ENCODE measurements around the gene CDC42SE2.
A peak's percentile ranks its signal among the peaks of the same experiment; 100 is the strongest.
"Not testable (repeated sequence)": the region's sequence is repeated elsewhere in the genome, so short reads cannot be mapped to it uniquely, and the experiment has no call there.

CDC42SE2 gene

DNA sequence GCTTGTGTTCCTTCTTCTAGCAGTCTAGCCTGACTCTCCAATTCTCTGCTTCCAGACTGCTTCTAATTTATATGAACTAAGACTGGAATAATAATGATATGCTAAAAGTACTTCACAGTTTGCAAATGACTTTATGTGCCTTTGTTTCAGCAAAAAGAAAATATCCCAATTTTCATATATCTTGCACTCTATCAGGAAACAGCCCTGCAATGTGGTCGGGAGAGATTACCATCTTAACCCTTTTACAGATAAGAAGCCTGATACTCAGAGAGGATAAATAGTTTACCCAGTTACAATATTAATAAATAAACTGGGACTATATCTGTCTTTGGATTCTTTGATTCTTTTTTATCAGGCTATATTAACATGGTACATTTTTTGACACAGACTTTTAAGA, 126.0 kb downstream of the CDC42SE2 start:
- DNase-seq (ENCODE audit: low read depth) = no peak

DNA sequence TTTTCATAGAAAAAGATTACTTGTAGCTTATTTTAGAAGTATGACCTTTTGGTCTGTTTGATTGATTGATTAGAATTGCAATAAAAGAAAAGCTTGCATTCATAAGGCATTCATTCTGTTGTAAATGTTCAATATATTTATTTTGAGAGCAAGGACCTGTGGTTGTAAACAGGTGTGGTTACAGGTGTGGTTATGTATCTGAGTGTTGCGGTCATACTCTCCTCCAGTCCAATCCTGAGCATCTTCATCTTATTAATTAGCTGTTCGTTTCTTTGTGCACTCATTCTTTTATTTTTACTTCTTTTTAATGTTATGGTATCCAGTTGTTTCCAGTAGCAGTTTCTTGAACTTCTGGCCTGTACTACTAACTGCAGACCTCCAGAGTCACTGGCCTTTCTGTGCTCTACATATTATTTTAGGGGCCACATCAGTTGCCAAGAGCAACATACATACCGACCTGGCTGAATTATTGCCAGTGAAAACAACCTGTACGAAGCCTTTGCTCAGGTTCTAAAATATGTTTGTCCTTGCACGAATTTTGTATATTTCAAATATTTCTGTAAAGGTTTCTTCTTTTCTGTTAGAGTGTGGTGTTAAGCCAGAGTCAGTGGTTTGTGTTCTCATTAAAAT, 128.7 kb downstream of the CDC42SE2 start:
- no peak for DNase-seq (ENCODE audit: low read depth)

DNA sequence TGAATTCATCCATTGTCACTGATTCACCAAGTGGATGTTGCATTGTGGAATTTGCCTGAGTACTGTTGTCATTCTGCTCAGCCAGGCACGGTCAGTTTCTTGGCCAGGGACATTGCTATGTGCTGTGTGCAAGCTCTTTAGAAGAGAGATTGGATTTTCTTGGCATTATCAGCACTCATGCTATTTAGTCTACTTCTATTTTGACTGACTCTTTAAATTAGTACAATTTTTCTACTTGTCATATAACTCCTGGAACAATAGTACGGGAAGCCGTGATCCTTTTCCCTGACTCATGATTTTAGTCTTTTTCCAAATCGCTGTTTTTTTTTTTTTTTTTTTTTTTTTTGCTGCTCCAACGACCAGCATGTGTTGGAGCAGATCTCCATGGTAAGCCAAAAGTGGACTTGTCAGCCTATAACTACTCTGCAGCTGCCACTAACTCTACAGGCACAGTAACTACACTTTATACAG, 129.7 kb downstream of the CDC42SE2 start:
- DNase-seq (ENCODE audit: low read depth) = no peak

DNA sequence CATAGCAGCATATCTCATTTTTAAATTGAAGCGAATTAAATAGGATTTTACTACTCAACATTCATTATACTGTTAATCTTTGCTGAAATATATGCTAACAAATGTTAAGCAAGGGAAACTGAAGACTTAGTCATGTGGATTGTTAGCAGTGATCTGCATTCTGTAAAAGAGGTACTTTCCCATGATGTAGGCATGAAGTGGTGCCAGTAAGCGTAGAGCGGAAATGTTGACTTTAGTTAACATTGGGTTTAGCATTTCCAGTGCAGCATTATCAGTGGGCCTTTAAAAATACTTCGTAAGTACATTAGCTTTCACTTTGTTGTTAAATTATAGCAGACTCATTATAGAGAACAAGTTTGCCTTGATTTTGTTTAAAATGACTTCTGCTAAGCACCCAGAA, 130.3 kb downstream of the CDC42SE2 start:
- no peak for DNase-seq (ENCODE audit: low read depth)

DNA sequence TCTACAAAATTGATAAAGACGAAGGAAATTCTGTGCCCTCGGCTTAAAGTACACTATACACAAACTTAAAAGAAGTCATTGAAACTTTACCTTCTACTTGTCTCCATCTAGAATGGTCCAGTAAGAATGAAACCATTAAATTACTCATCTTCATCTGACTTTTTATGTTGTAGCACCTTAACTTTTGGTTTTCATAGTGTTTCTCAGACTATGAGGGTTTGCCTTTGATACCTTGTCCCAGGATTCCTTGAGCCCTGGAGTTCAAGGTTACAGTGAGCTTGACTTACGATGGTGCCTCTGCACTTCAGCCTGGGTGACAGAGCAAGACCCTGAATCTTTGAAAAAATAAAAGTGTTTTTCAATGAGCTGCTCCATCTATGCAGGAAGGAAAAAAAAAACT, 132.2 kb downstream of the CDC42SE2 start:
- no peak for DNase-seq (ENCODE audit: low read depth)

DNA sequence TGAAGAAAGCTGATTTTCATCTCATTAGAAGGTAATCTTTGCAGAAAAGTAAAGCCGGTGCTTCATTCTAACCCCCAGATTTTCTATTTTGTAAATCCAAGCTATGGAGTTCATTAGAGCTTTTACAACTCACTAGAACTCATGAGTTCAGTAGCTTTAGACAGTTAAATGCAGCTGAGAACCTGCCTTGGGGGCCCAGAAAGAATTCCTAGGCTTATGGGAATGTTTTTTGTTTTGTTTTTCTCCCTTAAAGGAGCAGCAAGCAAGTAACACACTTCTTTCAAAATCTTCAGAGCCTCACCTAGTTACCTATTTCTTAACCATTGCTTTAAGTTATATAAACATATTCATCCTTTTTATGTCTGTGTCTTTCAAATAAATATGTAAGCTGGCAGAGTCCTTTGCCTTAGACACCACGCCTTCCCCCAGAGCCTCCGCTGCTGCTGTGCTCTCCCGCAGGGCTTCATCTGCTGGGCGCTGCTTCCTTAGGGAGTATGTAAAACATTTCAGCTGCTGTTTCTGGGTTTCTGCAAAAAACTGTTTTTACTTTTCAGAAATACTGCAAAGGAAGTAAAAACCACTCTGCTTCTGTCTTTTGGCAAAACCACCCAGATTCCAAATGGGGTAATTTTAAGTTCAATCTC, 132.9 kb downstream of the CDC42SE2 start:
- no peak for DNase-seq (ENCODE audit: low read depth)

DNA sequence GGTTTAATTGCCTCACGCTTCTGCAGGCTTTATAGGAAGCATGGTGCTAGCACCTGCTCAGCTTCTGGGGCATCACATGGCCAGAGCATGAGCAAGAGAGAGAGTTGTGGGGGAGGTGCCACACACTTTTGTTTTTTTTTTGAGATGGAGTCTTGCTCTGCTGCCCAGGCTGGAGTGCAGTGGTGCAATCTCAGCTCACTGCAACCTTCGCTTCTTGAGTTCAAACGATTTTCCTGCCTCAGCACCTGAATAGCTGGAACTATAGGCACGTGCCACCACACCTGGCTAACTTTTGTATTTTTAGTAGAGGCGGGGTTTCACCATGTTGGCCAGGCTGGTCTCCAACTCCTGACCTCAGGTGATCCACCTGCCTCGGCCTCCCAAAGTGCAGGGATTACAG, 135.2 kb downstream of the CDC42SE2 start:
- DNase-seq (ENCODE audit: low read depth) = not testable (repeated sequence)

DNA sequence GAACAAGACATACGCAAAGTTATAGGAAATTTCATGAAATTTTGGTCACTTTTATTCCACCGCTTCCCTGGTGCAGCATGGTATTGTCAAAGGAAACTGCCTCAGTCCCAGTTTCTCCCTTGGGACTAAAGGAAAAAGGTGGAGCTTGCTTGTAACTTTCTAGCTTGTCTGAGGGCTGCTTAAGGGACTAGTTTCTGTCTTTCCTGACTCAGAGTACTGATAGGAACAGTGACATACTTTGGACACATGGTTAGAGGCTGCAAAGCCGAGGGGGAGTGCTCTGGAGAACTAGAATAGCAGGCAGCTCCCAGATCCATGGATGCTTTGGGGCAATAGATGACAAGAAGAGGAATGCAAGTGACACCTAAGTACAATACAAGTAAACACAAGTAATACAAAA, 136.7 kb downstream of the CDC42SE2 start:
- no peak for DNase-seq (ENCODE audit: low read depth)

DNA sequence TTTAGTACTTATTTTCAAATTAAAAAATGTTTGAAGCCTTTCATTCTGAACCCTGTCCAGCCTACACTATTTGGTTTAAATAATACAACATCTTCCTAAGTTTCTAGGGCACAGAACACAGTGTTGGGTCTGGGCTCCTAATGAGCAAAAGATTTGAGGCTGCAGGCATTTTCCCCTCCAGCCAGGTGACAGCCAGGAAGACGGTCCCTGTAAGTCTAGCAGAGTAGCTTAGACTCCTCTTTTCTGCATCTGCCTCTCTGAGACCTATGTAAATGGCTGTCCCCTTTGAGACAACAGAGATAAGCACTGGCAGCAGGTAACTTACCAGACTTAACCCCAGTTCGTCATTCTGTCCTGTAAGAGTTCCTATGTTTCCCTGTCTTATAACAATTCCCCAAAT, 141.8 kb downstream of the CDC42SE2 start:
- DNase-seq (ENCODE audit: low read depth) = no peak

DNA sequence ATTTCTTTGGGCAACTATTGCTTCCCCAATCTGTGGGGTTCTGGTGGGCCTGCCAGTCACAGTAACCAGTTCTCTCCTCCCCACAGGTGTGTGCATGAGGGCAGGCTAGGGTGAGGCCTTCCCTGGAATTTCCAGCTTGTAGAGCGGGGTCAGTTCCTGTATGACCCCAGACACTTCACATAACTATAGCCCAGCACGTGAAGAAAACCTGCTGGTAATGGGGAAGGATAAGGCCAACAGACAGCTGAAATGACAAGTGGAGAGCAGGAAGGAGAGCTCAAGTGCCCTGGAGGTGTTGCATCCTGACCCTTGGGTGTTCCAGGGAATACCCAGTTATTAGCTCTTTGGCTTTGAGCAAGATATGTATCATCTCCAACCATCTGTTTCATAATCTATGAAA, 142.2 kb downstream of the CDC42SE2 start:
- DNase-seq (ENCODE audit: low read depth) = no peak

DNA sequence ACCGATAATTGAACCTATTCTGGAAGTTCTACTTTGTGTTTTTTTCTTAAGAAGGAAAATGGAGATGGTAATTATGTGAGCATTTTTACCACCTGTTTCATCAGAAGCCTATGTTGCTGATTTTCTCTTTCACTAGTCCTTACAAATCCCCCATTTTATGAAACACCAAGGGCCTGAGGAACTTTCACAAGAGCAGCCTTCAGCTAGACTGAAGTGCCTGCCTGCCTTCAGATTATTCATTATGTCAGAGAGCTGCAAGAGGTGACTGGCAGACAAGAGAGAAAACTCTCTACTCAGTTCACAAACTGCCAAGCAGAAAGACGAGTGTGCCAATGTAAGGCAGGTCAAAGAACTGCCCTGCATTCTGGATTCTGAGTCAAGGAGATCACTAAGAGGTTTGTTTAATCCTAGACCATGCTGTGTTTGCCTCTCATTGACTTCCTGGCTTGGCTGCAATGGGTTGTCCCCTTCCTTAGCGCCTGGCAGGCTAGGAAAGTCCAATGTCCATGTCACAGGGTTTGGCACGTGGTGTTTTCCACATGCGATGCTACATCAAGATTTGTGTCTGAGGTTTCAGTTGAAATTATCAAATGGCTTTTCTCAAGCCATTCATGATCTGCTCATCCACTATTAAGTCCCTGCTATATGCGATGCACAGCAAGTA, 143.3 kb downstream of the CDC42SE2 start:
- DNase-seq (ENCODE audit: low read depth) = no peak

DNA sequence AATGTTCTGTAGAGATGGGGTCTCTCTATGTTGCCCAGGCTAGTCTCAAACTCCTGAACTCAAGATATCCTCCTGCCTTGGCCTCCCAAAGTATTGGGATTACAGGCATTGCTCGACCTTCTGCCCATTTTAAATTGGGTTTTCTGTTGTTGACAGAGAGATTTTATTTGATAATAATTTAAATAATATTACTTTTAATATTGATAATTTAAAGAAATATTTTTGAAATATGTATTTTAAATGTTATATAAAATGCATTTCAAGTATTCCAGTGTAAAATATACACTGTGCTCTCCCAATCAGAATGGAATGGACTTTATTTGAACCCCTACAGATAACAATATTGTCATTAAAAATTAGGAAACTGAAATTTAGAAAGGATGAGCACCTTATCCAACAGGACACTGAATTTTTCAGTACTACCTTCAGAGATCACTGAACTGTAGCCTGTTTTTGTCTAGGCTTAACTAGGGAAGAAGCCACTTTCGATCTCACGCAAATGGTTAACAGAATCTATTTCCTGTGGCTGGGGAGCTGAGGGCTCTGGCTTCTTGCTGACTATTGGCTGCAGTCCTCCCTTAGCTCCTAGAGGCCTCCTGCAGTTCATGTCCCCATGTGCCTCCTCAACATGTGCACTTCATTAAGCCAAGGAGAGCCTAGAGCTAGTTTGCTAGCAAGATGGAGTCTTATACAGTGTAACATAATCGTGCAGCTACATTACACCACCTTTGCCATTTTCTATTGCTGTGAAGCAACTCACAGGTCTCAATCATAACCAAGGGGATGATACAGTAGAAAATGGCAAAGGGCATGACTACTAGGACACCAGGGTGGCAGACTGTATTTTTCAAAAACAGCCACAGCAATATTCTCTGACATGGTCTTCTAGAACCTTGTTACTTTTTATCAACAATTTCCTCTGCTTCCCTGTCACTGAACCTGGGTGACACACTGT, 150.0 kb downstream of the CDC42SE2 start:
- DNase-seq (ENCODE audit: low read depth) = no peak

DNA sequence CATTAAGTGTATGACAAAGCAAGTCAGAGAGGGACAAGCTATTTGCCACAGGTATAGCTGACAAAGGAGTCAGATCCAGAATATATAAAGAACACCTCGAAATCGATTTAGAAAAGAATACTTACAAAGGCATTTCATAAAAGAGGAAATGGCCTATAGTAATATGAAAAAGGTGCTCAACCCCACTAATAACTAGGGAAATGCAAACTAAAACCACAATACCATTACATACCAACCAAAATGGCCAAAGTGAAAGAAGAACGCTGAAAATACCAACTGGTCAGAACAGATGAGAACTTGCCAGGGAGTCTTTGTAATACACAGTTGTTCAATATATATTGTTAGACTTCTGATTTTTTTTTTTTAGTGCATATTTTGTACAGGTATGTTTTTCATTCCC, 152.9 kb downstream of the CDC42SE2 start:
- DNase-seq (ENCODE audit: low read depth) = no peak

DNA sequence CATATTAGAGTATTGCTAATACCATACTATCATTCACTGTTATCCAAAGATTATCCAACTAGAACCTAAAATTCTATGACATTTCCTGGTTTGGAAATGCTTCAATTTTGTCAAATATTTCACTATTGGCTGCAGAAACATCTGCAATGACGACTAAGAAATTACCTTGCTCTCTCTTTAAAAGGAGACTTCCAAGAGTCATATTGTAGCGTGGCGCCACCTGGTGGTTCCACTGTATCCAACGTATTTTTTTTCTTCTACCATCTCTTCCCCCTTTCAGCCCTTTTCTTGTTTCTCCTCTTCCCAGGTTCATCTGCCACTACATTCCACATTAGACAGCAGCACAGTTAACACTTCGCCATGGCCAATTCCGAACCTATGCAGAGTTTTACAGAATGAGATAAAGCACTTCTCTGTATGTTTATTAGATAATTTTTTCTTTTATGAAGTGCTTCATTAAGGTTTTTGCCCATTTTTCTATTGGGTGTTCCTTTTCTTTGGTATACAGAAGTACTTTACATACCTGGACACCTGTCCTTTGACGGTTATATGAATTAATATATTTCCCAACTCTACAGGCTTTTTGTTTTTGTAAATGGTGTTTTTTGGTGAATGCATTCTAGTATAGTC, 153.5 kb downstream of the CDC42SE2 start:
- peak; percentile 85 for DNase-seq (ENCODE audit: low read depth)

DNA sequence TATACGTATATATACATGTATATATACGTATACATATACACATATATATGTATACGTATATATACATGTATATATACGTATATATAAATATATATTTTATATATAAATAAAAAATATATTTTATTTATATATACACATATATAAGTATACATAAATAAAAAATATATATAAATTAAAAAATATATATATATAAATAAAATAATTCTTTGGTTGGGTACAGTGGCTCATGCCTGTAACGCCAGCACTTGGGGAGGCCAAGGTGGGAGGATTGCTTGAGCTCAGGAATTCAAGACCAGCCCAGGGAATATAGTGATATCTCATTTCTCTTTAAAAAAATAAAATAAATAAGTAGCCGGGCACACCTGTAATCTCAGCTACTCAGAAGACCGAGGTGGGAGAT, 155.0 kb downstream of the CDC42SE2 start:
- no peak for DNase-seq (ENCODE audit: low read depth)

DNA sequence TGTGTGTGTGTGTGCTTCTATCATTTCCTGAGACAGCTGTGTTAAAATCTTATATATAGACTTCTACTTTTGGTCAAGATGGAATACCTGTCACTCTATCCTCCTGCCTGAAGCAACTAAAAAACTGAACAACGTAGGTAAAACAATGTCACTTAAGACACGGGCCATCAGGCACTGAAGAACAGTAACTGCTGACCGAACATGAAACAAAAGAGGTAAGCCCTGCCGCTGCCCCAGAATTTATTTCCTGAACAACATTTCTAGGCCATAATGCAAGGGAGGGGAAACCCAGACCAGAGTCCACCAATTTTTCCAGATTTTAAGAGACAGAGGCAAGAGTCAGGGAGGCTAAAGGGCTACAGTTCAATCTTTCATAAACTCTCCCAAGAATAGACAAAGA, 156.0 kb downstream of the CDC42SE2 start:
- DNase-seq (ENCODE audit: low read depth) = no peak

DNA sequence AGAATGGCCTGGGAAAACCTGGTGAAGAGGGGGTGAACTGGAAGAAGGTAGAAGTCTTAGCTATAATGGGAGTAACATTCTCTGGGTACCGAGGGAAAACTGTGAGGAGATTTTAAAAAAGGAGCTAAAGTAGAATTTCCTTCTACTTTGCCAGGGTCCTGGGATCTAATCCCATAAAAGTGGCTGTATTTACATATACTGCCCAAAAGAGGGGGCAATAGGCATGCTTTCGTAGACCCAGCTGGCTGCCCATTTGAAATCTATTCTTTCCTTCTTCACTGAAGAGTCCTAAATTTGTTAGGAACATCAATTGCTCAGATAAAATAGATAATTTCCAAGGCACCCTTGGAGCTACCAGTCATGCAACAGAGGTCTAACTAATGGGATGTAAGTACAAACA, 159.2 kb downstream of the CDC42SE2 start:
- DNase-seq (ENCODE audit: low read depth) = no peak

DNA sequence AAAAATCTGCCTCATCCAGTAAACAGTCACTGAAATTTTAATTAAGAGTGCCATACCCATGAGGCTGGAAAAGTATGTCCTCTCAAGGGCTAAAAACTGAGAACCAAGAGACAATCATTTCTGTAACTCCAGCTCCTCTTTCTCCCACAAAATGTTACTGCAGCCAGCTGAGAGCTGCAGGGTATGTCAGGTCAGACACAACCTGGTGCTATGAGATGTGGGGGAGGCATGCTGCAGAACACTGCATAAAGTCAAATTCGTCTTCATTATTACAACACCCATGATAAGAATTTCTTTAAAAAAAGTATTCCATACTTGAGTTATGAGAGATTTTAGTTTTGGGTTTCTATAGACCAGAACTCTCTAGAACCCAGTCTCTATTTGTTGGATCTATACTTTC, 162.2 kb downstream of the CDC42SE2 start:
- DNase-seq (ENCODE audit: low read depth) = no peak

DNA sequence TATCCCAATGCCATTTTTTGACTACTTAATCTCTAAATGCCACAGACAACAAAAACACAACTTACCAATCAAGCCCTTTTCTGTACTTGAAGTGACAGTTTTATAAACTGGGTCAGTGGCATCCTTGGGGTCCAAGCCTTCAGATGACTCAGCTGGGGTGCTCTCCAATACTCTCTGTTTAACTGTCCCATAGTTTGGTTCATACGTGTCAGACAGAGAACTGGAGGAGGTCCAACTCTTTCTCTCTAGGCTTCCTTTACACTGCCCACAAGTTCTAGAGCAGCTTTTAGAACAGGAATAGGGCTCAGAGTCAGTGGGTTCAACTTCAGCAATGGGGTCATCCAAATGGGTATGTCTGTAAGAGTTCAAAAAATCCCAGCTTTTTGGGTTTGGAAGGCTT, 166.9 kb downstream of the CDC42SE2 start:
- no peak for DNase-seq (ENCODE audit: low read depth)

DNA sequence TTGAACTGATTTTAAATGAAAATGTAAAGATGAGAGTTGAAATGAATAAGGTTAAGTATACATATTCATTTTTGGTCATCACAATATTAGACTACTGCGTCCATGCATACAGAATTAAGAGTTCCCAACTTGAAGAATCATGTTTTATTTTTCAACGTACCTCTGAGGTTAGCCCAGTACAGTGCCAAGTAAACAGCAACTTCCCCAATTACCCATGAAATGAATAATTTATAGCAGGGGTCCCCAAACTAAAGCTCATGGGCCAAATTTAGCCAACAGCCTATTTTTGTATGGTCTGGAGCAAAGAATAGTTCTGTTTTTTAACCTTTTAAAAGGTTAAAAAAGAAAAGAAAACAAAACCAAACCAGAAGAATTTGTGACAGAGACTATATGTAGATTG, 167.9 kb downstream of the CDC42SE2 start:
- DNase-seq (ENCODE audit: low read depth) = no peak

DNA sequence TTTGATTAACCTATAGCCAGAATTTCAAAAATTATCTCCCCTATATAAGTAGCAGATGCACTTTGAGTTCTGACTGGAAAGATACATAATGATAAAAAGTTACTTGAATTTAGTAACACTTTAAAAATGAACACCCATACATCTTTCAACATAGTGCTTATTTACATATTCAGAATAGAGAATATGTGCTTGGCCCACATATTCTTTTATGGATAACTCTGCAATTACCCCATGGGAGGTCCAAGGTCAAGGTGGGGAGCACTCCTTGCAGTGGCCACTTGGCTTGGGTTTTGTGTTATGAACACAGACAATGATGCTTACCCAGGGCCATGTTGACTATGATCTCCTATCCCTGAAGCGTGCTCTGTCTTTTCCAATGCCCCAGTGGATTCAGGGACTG, 169.3 kb downstream of the CDC42SE2 start:
- no peak for DNase-seq (ENCODE audit: low read depth)

DNA sequence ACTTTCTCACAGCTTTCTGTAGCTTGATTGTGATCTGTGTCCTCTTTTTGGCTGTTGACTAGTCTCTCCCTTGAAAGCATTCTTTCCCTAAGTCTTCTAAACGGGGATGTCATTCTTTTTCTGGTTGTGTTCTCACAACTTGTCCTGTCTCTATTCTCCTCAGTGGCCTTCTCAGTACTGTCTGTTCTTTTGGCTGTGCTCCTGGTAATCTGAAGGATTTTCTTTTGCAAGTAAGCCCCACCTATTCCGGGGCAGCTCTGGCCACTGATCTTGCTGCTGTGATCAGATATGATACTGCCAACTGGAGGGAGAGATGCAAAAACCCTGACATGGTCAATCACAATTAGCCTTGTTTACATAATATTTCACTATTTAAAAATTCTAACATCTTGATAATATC, 172.2 kb downstream of the CDC42SE2 start:
- DNase-seq (ENCODE audit: low read depth) = no peak

Data from stimulated activated CD8-positive, alpha-beta memory T cell treated with anti-CD3 and anti-CD28 coated beads, Interleukin-15, amount 100 ng/mL, for 1 hour (primary cell).